ENCODE results near the gene ALK. TPM values are rescaled to one million over a fixed set of nuclear protein-coding genes. Genes with fewer than 3 reads are reported as not detected.

ALK gene
- total RNA-seq, 1 donor from 2014 or later, result not detected

DNA sequence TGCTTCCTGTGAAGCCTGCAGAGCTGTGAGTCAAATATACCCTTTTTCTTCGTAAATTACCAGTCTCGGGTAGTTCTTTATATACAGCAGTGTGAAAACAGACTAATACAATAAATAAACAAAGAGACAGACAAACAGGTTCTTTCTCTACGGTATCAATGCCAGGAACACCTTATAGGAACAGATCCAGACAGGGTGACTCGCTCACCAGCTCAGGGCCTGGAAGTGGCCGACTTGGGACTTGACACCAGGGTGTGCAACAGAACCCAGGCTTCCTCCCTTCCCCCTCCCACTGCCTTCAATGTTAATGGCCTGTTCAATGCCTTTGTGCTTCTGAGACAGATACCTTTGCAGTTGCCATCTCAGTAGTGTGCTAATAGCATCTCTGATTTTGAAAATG lies 309.5 kb downstream of the ALK start:
- H3K9me3 Mint-ChIP-seq (ENCODE audit: low read depth), result no peaks in the 10 kb centered on the region

DNA sequence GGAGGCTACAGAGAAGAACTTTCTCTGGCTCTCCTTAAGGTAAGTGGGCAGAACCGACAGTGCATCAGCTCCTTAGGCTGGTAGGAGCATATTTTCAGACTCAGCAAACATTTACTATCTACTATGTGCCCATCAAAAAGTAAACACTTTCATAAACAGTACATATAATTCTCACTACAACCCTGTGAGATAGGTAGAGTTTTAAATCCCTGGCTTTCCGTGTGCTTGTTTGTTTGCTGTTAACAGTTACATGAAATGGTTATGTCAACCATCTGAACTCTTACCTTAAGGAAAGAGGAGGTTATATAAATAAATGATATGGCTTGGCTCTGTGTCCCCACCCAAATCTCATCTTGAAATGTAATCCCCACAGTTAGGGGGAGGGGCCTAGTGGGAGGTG lies 310.1 kb downstream of the ALK start:
- no peak overlapping the region for H3K4me3 Mint-ChIP-seq (ENCODE audit: low read depth)
- no peaks in the 10 kb centered on the region for H3K27me3 Mint-ChIP-seq
- no peaks in the 10 kb centered on the region for H3K36me3 Mint-ChIP-seq (ENCODE audit: insufficient read depth)
- DNase-seq (ENCODE audit: low spot score, unreplicated experiment), result no peak
- no peak overlapping the region for H3K27ac Mint-ChIP-seq
- no peak for TF ChIP-seq CTCF (IDR thresholded peaks at IDR 0.05; ENCODE audit: unreplicated experiment)
- H3K9me3 Mint-ChIP-seq (ENCODE audit: low read depth), result no peaks in the 10 kb centered on the region
- peaks cover 3% of the 10 kb centered on the region for H3K4me1 Mint-ChIP-seq (ENCODE audit: low read depth)

More for the DNA sequence above, 309.5 kb downstream of the ALK start:
- no peak overlapping the region for H3K27ac Mint-ChIP-seq
- no peaks in the 10 kb centered on the region for H3K27me3 Mint-ChIP-seq
- H3K36me3 Mint-ChIP-seq (ENCODE audit: insufficient read depth), result no peaks in the 10 kb centered on the region
- no peak for DNase-seq (ENCODE audit: low spot score, unreplicated experiment)
- H3K4me3 Mint-ChIP-seq (ENCODE audit: low read depth), result no peak overlapping the region
- peaks cover 3% of the 10 kb centered on the region for H3K4me1 Mint-ChIP-seq (ENCODE audit: low read depth)
- no peak for TF ChIP-seq CTCF (IDR thresholded peaks at IDR 0.05; ENCODE audit: unreplicated experiment)

DNA sequence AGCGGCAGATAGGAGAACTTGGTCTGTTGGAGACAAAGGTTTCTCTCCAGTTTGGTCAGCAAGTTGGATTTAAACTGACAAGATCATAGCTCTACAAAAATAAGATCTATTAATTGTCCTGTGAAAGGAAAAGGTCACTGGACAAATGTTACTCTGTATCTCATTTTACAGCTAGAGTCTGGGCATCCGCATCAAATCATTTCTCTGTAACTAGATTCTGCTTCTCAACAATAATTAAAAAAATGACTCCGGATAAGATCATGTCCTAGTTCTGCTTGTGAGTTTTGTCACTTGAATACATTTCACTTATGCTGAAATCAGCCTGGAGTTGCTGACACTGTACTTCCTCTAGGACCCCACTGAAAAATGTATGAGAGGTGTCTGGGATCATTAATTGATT lies 310.8 kb downstream of the ALK start:
- H3K4me1 Mint-ChIP-seq (ENCODE audit: low read depth), result peaks cover 3% of the 10 kb centered on the region
- no peak for TF ChIP-seq CTCF (IDR thresholded peaks at IDR 0.05; ENCODE audit: unreplicated experiment)
- no peaks in the 10 kb centered on the region for H3K9me3 Mint-ChIP-seq (ENCODE audit: low read depth)
- no peaks in the 10 kb centered on the region for H3K36me3 Mint-ChIP-seq (ENCODE audit: insufficient read depth)
- no peaks in the 10 kb centered on the region for H3K27me3 Mint-ChIP-seq
- H3K27ac Mint-ChIP-seq, result no peak overlapping the region
- DNase-seq (ENCODE audit: low spot score, unreplicated experiment), result no peak
- H3K4me3 Mint-ChIP-seq (ENCODE audit: low read depth), result no peak overlapping the region

DNA sequence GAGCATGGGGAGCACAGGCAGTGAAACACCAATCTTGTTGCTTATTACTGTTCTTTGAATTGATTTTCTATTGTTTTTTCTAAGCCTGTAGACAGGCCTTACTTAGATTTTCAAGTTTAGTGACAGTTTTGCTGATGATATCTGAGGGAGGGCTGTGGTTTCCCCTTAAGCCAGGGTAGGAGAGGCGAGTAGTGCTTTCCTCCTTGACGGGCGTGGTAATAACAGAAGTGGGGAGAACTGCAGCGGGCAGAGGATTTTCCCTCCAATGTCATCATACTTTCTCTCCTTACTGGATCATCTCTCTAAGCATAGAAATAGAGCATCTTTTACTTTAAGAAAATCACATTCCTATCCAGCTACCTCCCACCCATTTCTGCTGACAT lies 314.4 kb downstream of the ALK start:
- H3K27ac Mint-ChIP-seq, result no peak overlapping the region
- no peak for TF ChIP-seq CTCF (IDR thresholded peaks at IDR 0.05; ENCODE audit: unreplicated experiment)
- H3K4me1 Mint-ChIP-seq (ENCODE audit: low read depth), result peaks cover 3% of the 10 kb centered on the region
- H3K27me3 Mint-ChIP-seq, result no peaks in the 10 kb centered on the region
- H3K4me3 Mint-ChIP-seq (ENCODE audit: low read depth), result no peak overlapping the region
- no peaks in the 10 kb centered on the region for H3K9me3 Mint-ChIP-seq (ENCODE audit: low read depth)
- no peaks in the 10 kb centered on the region for H3K36me3 Mint-ChIP-seq (ENCODE audit: insufficient read depth)
- DNase-seq (ENCODE audit: low spot score, unreplicated experiment), result no peak

DNA sequence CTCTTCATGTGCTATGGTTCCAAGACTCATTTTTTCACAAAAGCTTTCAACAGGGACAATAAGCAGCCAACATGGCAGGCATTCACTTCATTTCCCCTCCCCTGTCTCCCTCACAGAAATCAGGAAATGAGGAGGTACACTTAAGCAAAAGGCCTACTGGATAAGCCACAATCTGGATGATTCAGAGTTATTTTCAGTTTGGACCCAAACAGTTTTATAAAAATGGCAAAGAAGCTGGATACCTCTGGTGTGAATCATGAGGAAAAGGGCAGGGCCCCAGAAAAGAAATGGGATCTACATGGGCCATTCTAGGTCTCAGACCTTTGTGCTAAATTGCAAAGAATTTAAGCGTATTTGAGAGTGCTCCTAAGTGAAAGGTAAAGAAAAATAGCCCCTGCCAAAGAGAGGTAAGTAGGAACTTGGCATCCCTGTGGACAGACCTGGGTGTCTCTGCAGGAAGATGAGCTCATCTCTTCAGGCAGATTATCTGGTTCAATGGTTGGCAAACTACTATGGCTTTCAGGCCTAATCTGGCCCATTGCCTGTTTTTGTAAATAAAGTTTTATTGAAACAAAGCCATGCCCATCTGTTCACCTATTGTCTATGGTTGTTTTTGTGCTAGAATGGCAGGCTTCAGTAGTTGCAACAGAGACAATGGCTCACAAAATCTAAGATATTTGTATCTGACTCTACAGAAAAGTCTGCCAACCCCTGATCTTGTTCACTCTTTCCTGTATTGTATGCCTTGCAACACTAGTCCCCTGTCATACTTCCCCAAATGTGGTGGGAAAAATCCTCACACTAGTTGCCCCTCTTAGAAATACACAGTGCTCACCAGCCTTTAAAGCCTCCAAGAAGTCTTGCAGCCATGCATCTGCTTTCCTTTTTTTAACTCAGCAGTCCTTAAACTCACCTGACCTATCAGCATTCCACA lies 315.0 kb downstream of the ALK start:
- Mint-ChIP-seq H3K4me1 (ENCODE audit: low read depth) (peaks cover 3% of the 10 kb centered on the region), H3K27me3 (no peaks in the 10 kb centered on the region), H3K4me3 (ENCODE audit: low read depth) (no peak overlapping the region), H3K27ac (no peak overlapping the region), H3K36me3 (ENCODE audit: insufficient read depth) (no peaks in the 10 kb centered on the region), H3K9me3 (ENCODE audit: low read depth) (no peaks in the 10 kb centered on the region)
- TF ChIP-seq CTCF (IDR thresholded peaks at IDR 0.05; ENCODE audit: unreplicated experiment), result no peak
- DNase-seq (ENCODE audit: low spot score, unreplicated experiment), result no peak
